Gastrocnemius medialis (tissue), 4 donors: Measurements from ENCODE around the gene DKK1. TPM values are rescaled to one million over a fixed set of nuclear protein-coding genes. Genes with fewer than 3 reads are reported as not detected.

Experiments used
- ATAC-seq, 2 donors: fragments of 150-250 bp; one replicate each; pipeline ENCODE4 v1.9.1; 2016
- DNase-seq, 2 donors: peaks; one replicate each; pipeline ENCODE4 v3.0.0-alpha.2; 2019
- H3K27ac ChIP-seq, 4 donors: fragments of 200-600 bp; sonication (generic); 1 replicate in 1 of 4; 2 replicates in 3 of 4; pipeline ENCODE4 v1.5.1; 2016 to 2018; ENCODE audit warnings: mild to moderate bottlenecking in 2 of 4, moderate library complexity in 1 of 4
- H3K27me3 ChIP-seq, 3 donors: fragments of 200-600 bp; sonication (generic) in 2 of 3; 1 replicate in 1 of 3; 2 replicates in 2 of 3; pipeline versions ENCODE4 v1.5.1 to v1.6.0; 2016 to 2019; ENCODE audit warnings: mild to moderate bottlenecking in 1 of 3, moderate library complexity in 1 of 3
- H3K36me3 ChIP-seq, 2 donors: fragments of 200-600 bp; sonication (generic) in 1 of 2; one replicate each; pipeline ENCODE4 v1.5.1; 2017 to 2018
- H3K4me1 ChIP-seq, 2 donors: fragments of 200-600 bp; sonication (generic) in 1 of 2; one replicate each; pipeline ENCODE4 v1.5.1; 2016 to 2017; ENCODE audit warnings: mild to moderate bottlenecking in 2 of 2
- H3K4me3 ChIP-seq, 4 donors: fragments of 200-600 bp; sonication (generic) in 3 of 4; 1 replicate in 1 of 4; 2 replicates in 3 of 4; pipeline ENCODE4 v1.5.1; 2016 to 2019; ENCODE audit warnings: mild to moderate bottlenecking in 2 of 4
- H3K9me3 ChIP-seq, 3 donors: fragments of 200-600 bp; sonication (generic) in 2 of 3; 1 replicate in 1 of 3; 2 replicates in 2 of 3; pipeline ENCODE4 v1.5.1; 2016 to 2019
- POLR2A ChIP-seq, 2 donors: fragments of 450-650 bp; IDR thresholded peaks; one replicate each; pipeline ENCODE4 v1.6.1; 2017; ENCODE audit warnings: antibody characterized with exemption in 2 of 2, mild to moderate bottlenecking in 2 of 2, moderate library complexity in 2 of 2
- in situ Hi-C, 4 donors: fragments of 200-750 bp; cut with MboI; loops; one replicate each; pipeline versions ENCODE4 v1.15.0 to v1.8.0; 2017; ENCODE audit warnings: low sequenced_read_pairs in 4 of 4
- intact Hi-C: fragments of 100-400 bp; cut with DNase I; formaldehyde crosslinking; loops from one replicate; pipeline ENCODE4 v1.15.1; 2023; ENCODE audit warnings: low total_unique reads
- total RNA-seq, 4 donors: library from RNA; depleted of rRNA; stranded (reverse); fragments of >200 nt; gene quantifications; one replicate each; pipeline versions ENCODE4 v1.1.0 to v1.2.3, GENCODE V29; 2016
- TF ChIP-seq, protein P1 (sequence below), 5 experiments: fragments of 450-650 bp in 3 of 5; fragments of 200-600 bp in 2 of 5; sonication (generic) in 2 of 5; IDR thresholded peaks in 4 of 5; conservative IDR thresholded peaks in 1 of 5; 1 replicate in 4 of 5; 2 replicates in 1 of 5; pipeline ENCODE4 v1.5.1; 2016 to 2019; ENCODE audit warnings: antibody characterized with exemption in 5 of 5, mild to moderate bottlenecking in 3 of 5, moderate library complexity in 3 of 5

The DKK1 gene
- total RNA-seq, 4 donors from 2014 or later = 0.78 TPM; not detected in 3

DNA sequence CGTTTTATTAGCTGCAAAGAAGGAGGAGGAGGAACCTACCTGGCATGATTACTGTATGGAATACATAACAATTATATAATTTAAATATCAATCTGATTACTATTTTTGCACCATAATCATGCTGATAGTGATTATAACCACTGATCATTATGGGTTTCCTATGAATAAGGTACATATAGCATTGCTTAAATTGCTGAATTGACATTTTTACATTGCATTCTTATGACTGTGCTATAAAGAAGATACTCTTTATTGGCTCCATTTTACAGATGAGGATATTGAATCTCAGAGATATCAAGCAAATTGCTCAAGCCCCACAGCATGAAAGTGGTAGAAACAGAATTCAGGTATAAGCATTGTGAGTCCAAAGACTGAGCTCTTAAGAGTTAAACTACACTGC lies 23.1 kb downstream of the DKK1 start:
- no peak overlapping the region for H3K27ac ChIP-seq
- ATAC-seq = no peak
- no peaks in the 10 kb centered on the region for H3K4me1 ChIP-seq
- no peaks in the 10 kb centered on the region for H3K9me3 ChIP-seq
- TF ChIP-seq, protein P1, sequence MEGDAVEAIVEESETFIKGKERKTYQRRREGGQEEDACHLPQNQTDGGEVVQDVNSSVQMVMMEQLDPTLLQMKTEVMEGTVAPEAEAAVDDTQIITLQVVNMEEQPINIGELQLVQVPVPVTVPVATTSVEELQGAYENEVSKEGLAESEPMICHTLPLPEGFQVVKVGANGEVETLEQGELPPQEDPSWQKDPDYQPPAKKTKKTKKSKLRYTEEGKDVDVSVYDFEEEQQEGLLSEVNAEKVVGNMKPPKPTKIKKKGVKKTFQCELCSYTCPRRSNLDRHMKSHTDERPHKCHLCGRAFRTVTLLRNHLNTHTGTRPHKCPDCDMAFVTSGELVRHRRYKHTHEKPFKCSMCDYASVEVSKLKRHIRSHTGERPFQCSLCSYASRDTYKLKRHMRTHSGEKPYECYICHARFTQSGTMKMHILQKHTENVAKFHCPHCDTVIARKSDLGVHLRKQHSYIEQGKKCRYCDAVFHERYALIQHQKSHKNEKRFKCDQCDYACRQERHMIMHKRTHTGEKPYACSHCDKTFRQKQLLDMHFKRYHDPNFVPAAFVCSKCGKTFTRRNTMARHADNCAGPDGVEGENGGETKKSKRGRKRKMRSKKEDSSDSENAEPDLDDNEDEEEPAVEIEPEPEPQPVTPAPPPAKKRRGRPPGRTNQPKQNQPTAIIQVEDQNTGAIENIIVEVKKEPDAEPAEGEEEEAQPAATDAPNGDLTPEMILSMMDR (IDR thresholded peaks at IDR 0.05 in 4 of 5, conservative IDR thresholded peaks at IDR 0.05 in 1 of 5) = no peak
- no peak for TF ChIP-seq POLR2A (IDR thresholded peaks at IDR 0.05)
- no peaks in the 10 kb centered on the region for H3K36me3 ChIP-seq
- in situ Hi-C loops (no loop called here), intact Hi-C loops (no loop called here)
- H3K4me3 ChIP-seq = no peak overlapping the region
- DNase-seq = no peak
- H3K27me3 ChIP-seq = no peaks in the 10 kb centered on the region

DNA sequence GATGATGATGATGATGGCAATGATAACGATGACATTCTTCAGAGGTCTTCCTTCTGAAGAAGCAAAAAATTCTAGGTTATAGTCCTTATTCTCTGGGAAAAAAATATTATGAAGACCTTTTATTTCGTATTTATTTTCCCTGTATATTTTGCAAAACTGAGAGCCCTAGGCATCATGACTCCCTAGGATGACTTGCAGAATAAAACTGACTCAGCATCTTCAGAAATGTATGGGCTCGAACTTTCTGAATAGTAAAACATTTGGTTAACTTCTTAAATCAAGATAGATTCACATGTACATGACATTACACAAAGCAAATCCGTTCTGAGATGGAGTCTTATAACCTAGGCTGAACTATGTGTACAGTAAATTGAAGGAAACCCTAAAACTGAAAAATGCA lies 29.4 kb downstream of the DKK1 start:
- in situ Hi-C loops = no loop called here
- ATAC-seq = no peak
- no peaks in the 10 kb centered on the region for H3K9me3 ChIP-seq

DNA sequence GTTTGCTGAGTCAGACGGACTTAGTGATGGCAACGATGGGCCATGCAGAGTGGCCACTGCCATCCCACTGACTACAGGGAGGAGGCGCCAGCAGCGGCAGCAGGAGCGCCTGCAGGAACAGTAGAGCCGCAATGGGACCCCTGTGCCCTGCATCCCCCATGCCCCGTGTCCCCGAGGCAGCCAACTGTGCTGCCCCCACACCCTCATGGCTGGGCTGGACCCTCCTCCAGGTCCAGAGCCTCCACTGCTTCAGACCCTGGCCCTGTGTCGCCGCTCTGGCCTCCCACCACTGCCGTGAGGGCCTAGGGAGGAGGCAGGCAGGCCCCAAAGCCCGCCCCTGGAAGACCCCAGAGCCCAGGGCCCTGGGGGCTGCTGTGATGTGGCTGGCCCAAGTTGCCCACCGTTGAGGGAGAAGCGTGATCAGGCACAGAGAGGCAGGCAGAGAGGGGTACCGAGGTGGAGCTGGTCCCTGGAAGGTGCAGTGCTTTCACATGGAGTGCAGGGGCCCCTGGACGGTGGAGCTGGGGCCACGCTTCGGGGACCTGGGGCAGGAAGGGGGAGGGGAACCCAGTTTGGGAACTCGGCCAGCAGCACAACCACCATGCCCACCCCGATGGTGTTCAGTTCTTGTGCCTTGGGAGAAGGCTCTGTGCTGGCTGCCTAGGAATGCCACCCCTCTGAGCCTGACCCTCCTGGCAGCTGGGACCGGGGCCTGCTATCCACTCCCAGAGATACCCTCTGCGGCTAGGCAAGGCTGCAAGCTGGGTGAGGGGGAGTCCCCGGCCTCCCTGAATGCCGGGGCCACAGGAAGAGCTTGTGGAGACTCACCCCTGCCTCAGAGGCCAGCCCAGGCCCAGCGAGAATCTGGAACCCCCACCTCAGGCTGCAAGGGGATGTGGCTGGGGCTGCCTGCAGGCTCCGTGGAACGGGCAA lies 32.6 kb downstream of the DKK1 start:
- no peaks in the 10 kb centered on the region for H3K9me3 ChIP-seq
- H3K4me1 ChIP-seq = no peaks in the 10 kb centered on the region
- no peaks in the 10 kb centered on the region for H3K36me3 ChIP-seq
- in situ Hi-C loops = no loop called here
- no peak for ATAC-seq
- no peak for TF ChIP-seq POLR2A (IDR thresholded peaks at IDR 0.05)
- TF ChIP-seq, protein P1 (IDR thresholded peaks at IDR 0.05 in 4 of 5, conservative IDR thresholded peaks at IDR 0.05 in 1 of 5) = no peak
- no peaks in the 10 kb centered on the region for H3K27me3 ChIP-seq
- intact Hi-C loops = no loop called here
- H3K4me3 ChIP-seq = no peak overlapping the region
- H3K27ac ChIP-seq = no peak overlapping the region
- no peak for DNase-seq

More for the DNA sequence above, 29.4 kb downstream of the DKK1 start:
- TF ChIP-seq POLR2A (IDR thresholded peaks at IDR 0.05) = no peak
- TF ChIP-seq, protein P1 (IDR thresholded peaks at IDR 0.05 in 4 of 5, conservative IDR thresholded peaks at IDR 0.05 in 1 of 5) = no peak
- H3K4me3 ChIP-seq = no peak overlapping the region
- H3K27ac ChIP-seq = no peak overlapping the region
- intact Hi-C loops = no loop called here
- DNase-seq = no peak
- no peaks in the 10 kb centered on the region for H3K27me3 ChIP-seq
- no peaks in the 10 kb centered on the region for H3K36me3 ChIP-seq
- no peaks in the 10 kb centered on the region for H3K4me1 ChIP-seq

DNA sequence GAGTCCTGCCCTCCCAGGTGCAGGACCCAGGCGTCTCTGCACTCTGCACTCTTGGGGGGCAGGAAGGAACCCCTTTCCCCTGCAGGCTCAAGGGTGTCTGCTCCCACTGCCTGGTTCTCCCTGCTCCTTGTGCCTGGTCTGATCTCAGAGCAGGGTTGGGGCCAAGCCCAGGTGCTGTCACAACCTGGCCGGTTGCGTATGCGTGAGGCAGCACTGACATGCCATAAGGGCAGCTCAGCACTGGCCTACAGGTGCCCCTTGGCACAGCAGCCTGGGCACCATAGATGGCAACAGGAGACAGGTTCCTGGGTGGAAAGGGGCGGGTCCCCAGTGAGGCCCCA lies 33.2 kb downstream of the DKK1 start:
- in situ Hi-C loops (no loop called here), intact Hi-C loops (no loop called here)
- H3K27ac ChIP-seq = no peak overlapping the region

More for the DNA sequence above, 33.2 kb downstream of the DKK1 start:
- TF ChIP-seq, protein P1 (IDR thresholded peaks at IDR 0.05 in 4 of 5, conservative IDR thresholded peaks at IDR 0.05 in 1 of 5) = no peak
- no peak for TF ChIP-seq POLR2A (IDR thresholded peaks at IDR 0.05)
- Histone ChIP-seq H3K4me3 (no peak overlapping the region), H3K9me3 (no peaks in the 10 kb centered on the region), H3K4me1 (no peaks in the 10 kb centered on the region), H3K36me3 (no peaks in the 10 kb centered on the region), H3K27me3 (no peaks in the 10 kb centered on the region)
- no peak for ATAC-seq
- peak in 1 of 2 donors; percentile 8 for DNase-seq
